ENCODE measurements around the gene RBM33. TPM values are rescaled to one million over a fixed set of nuclear protein-coding genes. Genes with fewer than 3 reads are reported as not detected.

Gene RBM33
- total and polyA plus RNA-seq, 3 experiments from 2014 or later: 68.5 to 71.6 (median 68.7) TPM

GRCh38 chr7:155618708-155619633 lies 25.5 kb upstream of the RBM33 start:
- Mint-ChIP-seq H3K9me3 (peaks cover 0 to 3% (median 0%) of the 10 kb centered on the region in 5 donors), H3K27ac (no peak overlapping the region), H3K36me3 (no peaks in the 10 kb centered on the region), H3K4me1 (no peaks in the 10 kb centered on the region), H3K4me3 (no peak overlapping the region), H3K27me3 (peaks cover 3 to 18% of the 10 kb centered on the region in 2 donors)
- H3K36me3 ChIP-seq (ENCODE audit: insufficient read depth, low read length): no peaks in the 10 kb centered on the region
- DNase-seq: no peak
- no peak overlapping the region for H3K4me3 ChIP-seq (ENCODE audit: low read length)
- POLR2A ChIA-PET: no interaction called here
- H3K27me3 ChIP-seq (ENCODE audit: insufficient read depth, low read length, poor library complexity, severe bottlenecking): no peaks in the 10 kb centered on the region
- H3K27ac ChIP-seq (ENCODE audit: low read depth, low read length): no peak overlapping the region
- H3K4me1 ChIP-seq (ENCODE audit: insufficient read depth, low read length): no peaks in the 10 kb centered on the region
- no peaks in the 10 kb centered on the region for H3K9me3 ChIP-seq (ENCODE audit: low read length)
- CTCF ChIA-PET: interaction anchor here (1.3 kb wide), 1 partner anchor 8 kb away, joined by 3 read pairs; no protein-coding TSS in a partner anchor

- Mint-ChIP-seq H3K27ac (no peak overlapping the region), H3K36me3 (no peaks in the 10 kb centered on the region), H3K9me3 (peaks cover 0 to 3% (median 0%) of the 10 kb centered on the region in 5 donors), H3K4me3 (no peak overlapping the region), H3K27me3 (peaks cover 3 to 23% of the 10 kb centered on the region in 2 donors), H3K4me1 (no peaks in the 10 kb centered on the region)
- Histone ChIP-seq H3K9me3 (ENCODE audit: low read length) (no peaks in the 10 kb centered on the region), H3K36me3 (ENCODE audit: insufficient read depth, low read length) (no peaks in the 10 kb centered on the region), H3K4me3 (ENCODE audit: low read length) (no peak overlapping the region), H3K27me3 (ENCODE audit: insufficient read depth, low read length, poor library complexity, severe bottlenecking) (no peaks in the 10 kb centered on the region), H3K4me1 (ENCODE audit: insufficient read depth, low read length) (no peaks in the 10 kb centered on the region), H3K27ac (ENCODE audit: low read depth, low read length) (no peak overlapping the region)
- ChIA-PET CTCF (interaction anchor here (0.9 to 1.3 kb wide), 2 partner anchors 9 to 21 kb away, joined by 3 read pairs; no protein-coding TSS in a partner anchor), POLR2A (no interaction called here)
- DNase-seq: no peak
Measured at GRCh38 chr7:155619634-155620271, 24.7 kb upstream of the RBM33 start.

DNA sequence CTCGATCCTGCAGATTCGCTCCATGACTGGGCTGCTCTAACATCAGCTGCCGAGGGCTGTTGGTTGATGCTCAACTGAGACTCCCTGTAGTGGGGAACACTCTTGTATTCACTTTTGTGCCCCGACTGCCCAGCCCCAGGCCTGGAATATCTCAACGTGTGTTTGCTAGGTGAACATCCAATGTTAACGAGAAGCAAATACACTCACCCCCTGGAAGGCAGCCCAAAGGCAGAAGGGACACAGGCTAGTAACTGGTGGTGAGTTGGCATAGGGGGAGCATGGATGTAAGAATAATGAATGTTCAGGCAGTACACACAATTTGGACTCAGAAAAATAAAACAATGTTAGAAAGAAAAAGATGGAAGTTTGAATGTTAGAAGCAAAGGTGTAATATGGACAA lies 24.0 kb upstream of the RBM33 start:
- ChIA-PET CTCF (interaction anchor here (0.9 to 1.3 kb wide), 3 partner anchors 10 to 23 kb away, joined by 3 read pairs; no protein-coding TSS in a partner anchor), POLR2A (no interaction called here)
- Mint-ChIP-seq H3K27me3 (peaks cover 3 to 25% of the 10 kb centered on the region in 2 donors), H3K36me3 (no peaks in the 10 kb centered on the region), H3K4me1 (no peaks in the 10 kb centered on the region), H3K27ac (no peak overlapping the region), H3K9me3 (peaks cover 0 to 2% (median 0%) of the 10 kb centered on the region in 5 donors), H3K4me3 (no peak overlapping the region)
- Histone ChIP-seq H3K4me3 (ENCODE audit: low read length) (no peak overlapping the region), H3K27me3 (ENCODE audit: insufficient read depth, low read length, poor library complexity, severe bottlenecking) (no peaks in the 10 kb centered on the region), H3K4me1 (ENCODE audit: insufficient read depth, low read length) (no peaks in the 10 kb centered on the region), H3K36me3 (ENCODE audit: insufficient read depth, low read length) (no peaks in the 10 kb centered on the region), H3K27ac (ENCODE audit: low read depth, low read length) (no peak overlapping the region), H3K9me3 (ENCODE audit: low read length) (no peaks in the 10 kb centered on the region)
- DNase-seq: no peak

DNA sequence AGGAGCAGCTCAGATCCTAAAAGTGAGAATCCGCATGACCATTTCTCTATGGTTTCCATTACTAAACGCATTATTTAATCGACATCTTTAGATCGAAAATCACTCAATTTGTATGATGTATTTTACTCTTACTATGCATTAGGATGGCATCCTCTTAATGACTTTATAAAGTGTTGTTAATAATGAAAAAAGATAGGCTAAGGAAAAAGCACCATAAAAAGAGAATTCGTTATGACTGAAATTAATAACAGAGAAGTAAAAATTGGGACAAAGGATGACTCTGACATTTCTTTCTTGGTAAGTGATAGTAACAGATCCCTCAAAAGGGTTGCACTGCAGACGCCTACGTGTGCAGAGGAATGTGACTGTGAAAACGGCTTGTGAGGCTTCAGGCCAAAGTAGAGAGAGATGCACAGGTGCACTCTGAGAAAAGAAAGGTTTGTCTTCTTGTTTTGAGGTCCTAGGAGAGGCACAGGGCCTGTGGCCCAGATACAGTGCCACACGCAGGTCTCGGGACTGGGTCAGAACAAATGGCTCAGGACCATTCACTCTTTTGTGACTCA lies 23.0 kb upstream of the RBM33 start:
- Mint-ChIP-seq H3K27ac (no peak overlapping the region), H3K27me3 (peaks cover 3 to 30% of the 10 kb centered on the region in 2 donors), H3K36me3 (no peaks in the 10 kb centered on the region), H3K9me3 (peaks cover 0 to 2% (median under 1%) of the 10 kb centered on the region in 5 donors), H3K4me1 (no peaks in the 10 kb centered on the region), H3K4me3 (no peak overlapping the region)
- Histone ChIP-seq H3K9me3 (ENCODE audit: low read length) (no peaks in the 10 kb centered on the region), H3K36me3 (ENCODE audit: insufficient read depth, low read length) (no peaks in the 10 kb centered on the region), H3K4me3 (ENCODE audit: low read length) (no peak overlapping the region), H3K27me3 (ENCODE audit: insufficient read depth, low read length, poor library complexity, severe bottlenecking) (no peaks in the 10 kb centered on the region), H3K27ac (ENCODE audit: low read depth, low read length) (no peak overlapping the region), H3K4me1 (ENCODE audit: insufficient read depth, low read length) (no peaks in the 10 kb centered on the region)
- CTCF ChIA-PET: interaction anchor here (1.0 kb wide), 1 partner anchor 24 kb away, joined by 3 read pairs; no protein-coding TSS in a partner anchor
- DNase-seq: no peak
- POLR2A ChIA-PET: no interaction called here

DNA sequence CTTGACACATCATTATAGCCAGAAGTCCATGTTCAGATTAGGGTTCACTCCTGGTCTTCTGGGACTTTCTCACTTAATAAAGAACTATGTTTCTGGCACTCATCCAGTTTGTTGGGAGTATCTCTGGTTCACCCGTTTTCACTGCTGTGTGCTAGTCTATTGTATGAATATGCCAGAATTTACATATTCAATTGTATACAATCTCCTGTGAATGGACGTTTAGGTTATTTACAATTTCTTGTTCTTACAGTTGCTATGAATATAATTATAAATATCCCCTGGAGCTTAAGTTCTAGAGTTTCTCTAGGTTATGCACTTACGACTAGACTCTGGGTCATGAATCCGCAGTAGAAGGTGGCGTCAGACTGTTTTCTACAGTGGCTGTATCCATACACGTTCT lies 20.0 kb upstream of the RBM33 start:
- peaks cover 7 to 17% (median 11%) of the 10 kb centered on the region in 5 donors for H3K9me3 Mint-ChIP-seq
- no peak for DNase-seq
- no peak overlapping the region for H3K27ac ChIP-seq (ENCODE audit: low read depth, low read length)
- H3K36me3 ChIP-seq (ENCODE audit: insufficient read depth, low read length): no peaks in the 10 kb centered on the region
- peaks cover 0 to 14% (median 0%) of the 10 kb centered on the region in 3 donors for H3K36me3 Mint-ChIP-seq
- H3K4me3 Mint-ChIP-seq: no peak overlapping the region
- no peak overlapping the region for H3K27ac Mint-ChIP-seq
- H3K9me3 ChIP-seq (ENCODE audit: low read length): peaks cover 7% of the 10 kb centered on the region
- CTCF ChIA-PET: no interaction called here
- H3K4me3 ChIP-seq (ENCODE audit: low read length): no peak overlapping the region
- H3K27me3 Mint-ChIP-seq: peaks cover 8 to 37% of the 10 kb centered on the region in 2 donors
- POLR2A ChIA-PET: interaction anchor here (0.5 kb wide), 1 partner anchor 170 kb away, joined by 4 read pairs; no protein-coding TSS in a partner anchor
- no peaks in the 10 kb centered on the region for H3K27me3 ChIP-seq (ENCODE audit: insufficient read depth, low read length, poor library complexity, severe bottlenecking)
- no peaks in the 10 kb centered on the region for H3K4me1 Mint-ChIP-seq
- H3K4me1 ChIP-seq (ENCODE audit: insufficient read depth, low read length): no peaks in the 10 kb centered on the region

DNA sequence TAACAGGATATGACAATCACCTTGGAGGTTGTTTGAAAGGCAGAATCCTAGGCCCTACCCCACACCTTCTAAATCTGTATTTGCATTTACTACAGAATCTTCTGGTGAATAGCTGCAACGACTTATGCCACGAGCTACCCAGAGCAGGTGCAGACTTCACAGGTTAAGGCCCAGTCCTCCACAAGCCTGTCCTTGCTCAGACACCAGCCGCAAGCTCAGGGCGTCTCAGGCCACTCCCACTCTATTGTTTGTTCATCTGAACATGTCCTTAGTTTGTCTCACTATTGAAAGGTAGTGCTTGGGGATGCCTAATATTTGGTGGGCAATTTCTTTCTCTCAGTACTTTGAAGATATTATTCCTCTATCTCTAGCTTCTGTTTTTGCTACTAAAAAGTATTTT lies 18.9 kb upstream of the RBM33 start:
- Histone ChIP-seq H3K27ac (ENCODE audit: low read depth, low read length) (no peak overlapping the region), H3K36me3 (ENCODE audit: insufficient read depth, low read length) (no peaks in the 10 kb centered on the region), H3K9me3 (ENCODE audit: low read length) (peaks cover 10% of the 10 kb centered on the region), H3K4me3 (ENCODE audit: low read length) (no peak overlapping the region), H3K27me3 (ENCODE audit: insufficient read depth, low read length, poor library complexity, severe bottlenecking) (no peaks in the 10 kb centered on the region), H3K4me1 (ENCODE audit: insufficient read depth, low read length) (no peaks in the 10 kb centered on the region)
- CTCF ChIA-PET: no interaction called here
- POLR2A ChIA-PET: no interaction called here
- Mint-ChIP-seq H3K27ac (no peak overlapping the region), H3K4me1 (peaks cover 0 to 4% (median 0%) of the 10 kb centered on the region in 3 donors), H3K4me3 (no peak overlapping the region), H3K9me3 (peaks cover 13 to 26% (median 17%) of the 10 kb centered on the region in 5 donors), H3K36me3 (peaks cover 0 to 22% (median 0%) of the 10 kb centered on the region in 3 donors), H3K27me3 (peaks cover 8 to 37% of the 10 kb centered on the region in 2 donors)
- DNase-seq: no peak

GRCh38 chr7:155629171-155629570 lies 15.3 kb upstream of the RBM33 start:
- CTCF ChIA-PET: no interaction called here
- Histone ChIP-seq H3K27me3 (ENCODE audit: insufficient read depth, low read length, poor library complexity, severe bottlenecking) (no peaks in the 10 kb centered on the region), H3K4me3 (ENCODE audit: low read length) (no peak overlapping the region)

More at GRCh38 chr7:155629171-155629570, 15.3 kb upstream of the RBM33 start:
- peaks cover 8 to 19% of the 10 kb centered on the region in 2 donors for H3K27me3 Mint-ChIP-seq
- no peaks in the 10 kb centered on the region for H3K4me1 ChIP-seq (ENCODE audit: insufficient read depth, low read length)
- no peak overlapping the region for H3K4me3 Mint-ChIP-seq
- no peak overlapping the region for H3K27ac ChIP-seq (ENCODE audit: low read depth, low read length)
- no peak for DNase-seq
- no peak overlapping the region for H3K27ac Mint-ChIP-seq
- peaks cover 0 to 22% (median 0%) of the 10 kb centered on the region in 3 donors for H3K36me3 Mint-ChIP-seq
- H3K36me3 ChIP-seq (ENCODE audit: insufficient read depth, low read length): no peaks in the 10 kb centered on the region
- peaks cover 0 to 4% (median 0%) of the 10 kb centered on the region in 3 donors for H3K4me1 Mint-ChIP-seq
- H3K9me3 Mint-ChIP-seq: peaks cover 13 to 27% (median 20%) of the 10 kb centered on the region in 5 donors
- POLR2A ChIA-PET: no interaction called here
- H3K9me3 ChIP-seq (ENCODE audit: low read length): peaks cover 10% of the 10 kb centered on the region

Measured in CD8-positive, alpha-beta memory T cell (primary cell).